SKM-1 treated with dmso at 0.1 percent for 144 hours (cell line): ENCODE results near the gene NIT2.

Experiments used
- DNase-seq: peaks from one replicate; lab custom pipeline; 2025; ENCODE audit not compliant: unreplicated experiment; lab: John Stamatoyannopoulos, UW

Gene NIT2

GRCh38 chr3:100395679-100396431 is 61.3 kb downstream of the NIT2 start:
- DNase-seq: no peak

GRCh38 chr3:100396967-100397366 is 62.4 kb downstream of the NIT2 start:
- no peak for DNase-seq

GRCh38 chr3:100399341-100400071 is 64.9 kb downstream of the NIT2 start:
- no peak for DNase-seq

- no peak for DNase-seq
These were observed 65.8 kb downstream of the NIT2 start for GRCh38 chr3:100400419-100400779.

- peak; percentile 97 for DNase-seq
These were observed 66.5 kb downstream of the NIT2 start, which contains the start of the genes LNP1 and TOMM70 for GRCh38 chr3:100400780-100401673. LNP1 (plus strand) TSS chr3:100401539; CDS start chr3:100429730, 28,191 bp downstream. TOMM70 (minus strand) TSS chr3:100401089; CDS start chr3:100400949, 140 bp downstream.

GRCh38 chr3:100401674-100402041 is 67.1 kb downstream of the NIT2 start:
- DNase-seq: no peak

GRCh38 chr3:100402256-100402655 is 67.7 kb downstream of the NIT2 start:
- no peak for DNase-seq

GRCh38 chr3:100402891-100403290 is 68.3 kb downstream of the NIT2 start:
- DNase-seq: no peak

- DNase-seq: no peak
These were observed 69.0 kb downstream of the NIT2 start for GRCh38 chr3:100403362-100404249.

- DNase-seq: no peak
These were observed 69.6 kb downstream of the NIT2 start for GRCh38 chr3:100404250-100404548.

GRCh38 chr3:100407164-100407563 is 72.6 kb downstream of the NIT2 start:
- no peak for DNase-seq

GRCh38 chr3:100407977-100408532 is 73.5 kb downstream of the NIT2 start:
- no peak for DNase-seq
